Measurements from ENCODE around the gene ASPHD1.
"Not testable (repeated sequence)": the region's sequence is repeated elsewhere in the genome, so short reads cannot be mapped to it uniquely, and the experiment has no call there.

ASPHD1 gene

GRCh38 chr16:29878172-29878571 lies 22.1 kb upstream of the ASPHD1 start:
- no peak for DNase-seq

- no peak for DNase-seq
These were observed 19.2 kb upstream of the ASPHD1 start for GRCh38 chr16:29881050-29881449.

DNA sequence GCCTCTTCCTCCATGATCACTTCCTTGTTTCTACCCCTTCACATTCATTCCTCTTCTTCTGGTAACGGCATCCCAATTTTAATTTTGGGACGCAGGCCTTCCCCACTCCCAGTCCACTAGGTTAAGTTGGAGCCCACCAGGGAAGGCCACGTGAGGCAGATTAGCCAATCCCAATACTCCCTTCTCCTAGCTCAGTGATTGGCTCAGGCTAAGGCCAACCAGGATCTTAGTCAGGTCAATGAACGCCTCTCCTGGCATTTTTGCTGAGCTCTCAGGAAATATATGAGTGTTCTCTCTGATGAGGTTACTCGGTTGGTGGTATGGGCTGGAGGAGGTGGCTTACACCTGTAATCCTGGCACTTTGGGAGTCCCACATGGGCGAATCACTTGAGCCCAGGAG lies 16.3 kb upstream of the ASPHD1 start:
- no peak for DNase-seq

DNA sequence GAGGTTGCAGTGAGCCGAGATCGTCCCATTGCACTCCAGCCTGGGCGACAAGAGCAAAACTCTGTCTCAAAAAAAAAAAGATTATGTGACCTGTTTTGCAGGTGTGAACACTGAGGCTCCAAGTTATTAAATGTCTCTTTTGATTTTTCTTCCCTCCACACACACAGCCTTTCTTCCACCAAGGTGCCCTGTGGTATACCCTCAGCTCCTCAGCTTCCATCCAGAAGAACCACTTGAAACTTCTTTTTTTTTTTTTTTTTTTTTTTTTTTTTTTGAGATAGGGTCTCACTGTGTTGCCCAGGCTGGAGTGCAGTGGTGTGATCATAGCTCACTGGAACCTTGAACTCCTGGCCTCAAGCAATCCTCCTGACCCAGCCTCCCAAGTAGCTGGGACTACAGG lies 10.9 kb upstream of the ASPHD1 start:
- DNase-seq: not testable (repeated sequence)

DNA sequence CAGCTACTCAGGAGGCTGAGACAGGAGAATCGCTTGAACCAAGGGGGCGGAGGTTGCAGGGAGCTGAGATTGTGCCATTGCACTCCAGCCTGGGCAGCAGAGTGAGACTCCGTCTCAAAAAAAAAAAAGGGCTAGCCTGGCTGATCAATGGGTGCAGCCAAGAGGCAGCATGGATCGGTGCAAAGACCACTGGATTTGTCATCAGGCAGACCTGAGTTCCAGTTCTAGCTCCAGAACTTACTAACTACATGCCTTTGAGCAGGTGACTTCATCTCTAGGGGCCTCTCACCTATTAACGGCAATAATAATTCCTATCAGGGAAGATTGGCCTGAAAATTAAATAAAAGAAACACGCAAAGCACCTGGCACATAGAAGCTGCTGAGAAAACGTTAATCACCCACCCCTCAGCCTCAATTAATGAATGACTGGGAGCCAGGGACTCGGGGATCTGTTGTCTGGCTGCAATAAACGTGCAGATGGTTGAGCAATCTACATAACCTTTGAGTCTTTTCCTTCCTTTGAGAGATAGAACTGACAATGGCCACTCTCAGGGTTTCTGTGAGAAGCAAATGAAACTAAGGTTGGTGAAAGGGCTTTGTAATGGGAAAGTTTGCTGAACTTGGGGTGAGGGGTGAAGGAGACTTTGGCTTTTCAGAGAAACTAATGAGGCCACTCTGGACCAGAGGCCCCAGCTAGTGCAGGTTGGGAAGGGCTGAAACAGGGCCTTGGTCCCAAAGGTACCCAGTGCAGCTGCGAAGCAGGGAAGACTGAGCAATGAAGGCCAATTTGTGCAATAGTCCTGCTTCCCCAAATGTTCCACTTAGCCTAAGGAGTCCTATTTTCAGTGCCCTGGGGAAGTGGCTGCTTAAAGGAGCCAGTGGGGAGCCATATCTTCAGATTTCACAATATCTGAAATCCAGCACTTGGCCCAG lies 8.5 kb upstream of the ASPHD1 start:
- DNase-seq: no peak

DNA sequence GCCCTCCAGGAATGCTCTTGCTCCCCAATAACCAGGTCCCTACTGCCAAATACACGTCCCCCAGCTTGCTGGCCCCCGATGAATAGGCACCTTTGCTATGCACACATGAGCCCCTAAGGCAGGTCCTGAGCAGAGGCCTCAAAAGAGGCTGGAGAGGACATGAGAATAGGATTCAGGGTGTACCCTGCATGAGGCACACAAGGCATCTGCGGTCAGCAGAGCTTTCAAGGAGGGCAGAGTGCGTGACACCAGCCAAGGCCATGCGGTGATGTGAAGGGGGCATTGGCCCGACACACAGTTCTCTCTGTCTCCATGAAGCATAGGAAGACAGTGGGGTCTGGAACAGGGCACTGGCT lies 7.9 kb upstream of the ASPHD1 start:
- DNase-seq: no peak

DNA sequence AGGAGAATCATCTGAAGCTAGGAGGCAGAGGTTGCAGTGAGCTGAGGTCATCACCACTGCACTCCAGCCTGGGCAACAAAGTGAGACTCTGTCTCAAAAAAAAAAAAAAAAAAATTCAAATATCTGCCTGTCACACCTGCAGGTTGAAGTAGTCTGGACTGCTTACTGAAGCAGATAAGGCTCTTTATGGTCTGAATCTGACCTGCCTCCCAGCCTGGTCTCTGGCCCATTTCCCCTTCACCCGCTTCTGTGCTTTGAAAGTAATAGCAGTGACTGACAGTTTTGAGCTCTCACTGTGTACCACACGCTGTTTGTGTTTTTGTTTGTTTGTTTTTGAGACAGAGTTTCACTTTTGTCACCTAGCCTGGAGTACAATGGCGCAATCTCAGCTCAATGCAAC lies 6.7 kb upstream of the ASPHD1 start:
- no peak for DNase-seq

- DNase-seq: no peak
These were observed 5.9 kb upstream of the ASPHD1 start for GRCh38 chr16:29894352-29894751.

DNA sequence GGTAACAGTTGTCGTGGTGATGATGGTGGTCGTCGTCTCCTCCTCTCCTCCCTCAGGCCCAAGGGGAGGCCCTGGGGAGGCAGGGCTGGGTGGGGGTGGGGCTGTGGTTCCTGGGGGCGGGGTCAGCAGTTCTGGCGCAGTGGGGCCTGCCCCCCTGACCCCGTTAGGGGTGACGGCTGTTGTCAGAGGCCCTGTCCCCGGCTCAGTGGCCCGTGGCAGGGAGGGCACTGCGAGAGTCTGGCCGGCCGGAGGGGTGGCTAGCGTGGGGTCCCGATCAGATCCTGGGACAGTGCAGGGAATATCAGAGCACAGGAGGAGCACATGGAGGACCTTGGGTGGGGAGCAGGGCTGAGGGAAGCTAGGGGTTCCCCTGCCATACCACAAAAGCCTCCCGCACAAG lies 3.4 kb upstream of the ASPHD1 start:
- no peak for DNase-seq

- no peak for DNase-seq
These were observed 3.0 kb upstream of the ASPHD1 start for GRCh38 chr16:29897333-29897732.

DNA sequence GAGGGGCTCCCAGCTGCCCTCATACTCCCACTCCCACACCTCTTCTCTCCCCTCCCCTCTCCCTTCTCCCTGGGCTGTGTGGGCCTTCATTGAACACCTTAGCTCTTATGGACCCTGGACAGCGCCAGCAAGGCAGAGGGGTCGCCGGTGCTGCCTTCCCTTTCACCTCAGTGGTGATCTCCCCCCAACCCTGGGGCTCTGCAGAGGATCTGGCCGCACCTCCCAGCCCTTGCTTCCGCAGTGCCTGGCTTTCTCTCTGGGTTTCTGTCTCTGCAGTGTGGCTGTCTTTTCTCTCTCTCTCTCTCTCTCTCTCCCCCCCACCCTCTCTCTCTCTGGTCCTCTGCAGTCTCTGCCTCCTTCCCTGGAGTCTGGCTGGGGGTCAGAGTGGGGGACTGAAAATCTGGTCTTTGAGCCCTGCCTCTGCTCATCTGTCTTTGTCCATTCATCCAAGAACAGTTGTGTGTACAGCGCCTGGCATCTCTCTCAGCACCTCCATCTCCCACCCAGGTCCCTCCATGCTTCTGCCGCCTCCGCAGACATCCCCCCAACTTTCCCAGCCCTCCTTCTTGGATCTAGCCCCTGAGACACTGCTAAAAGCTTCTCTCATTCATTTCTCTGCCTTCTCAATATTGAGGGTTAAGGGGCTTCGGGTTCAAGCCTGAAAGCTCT lies 2.0 kb upstream of the ASPHD1 start:
- DNase-seq: no peak

GRCh38 chr16:29898804-29899515 lies 1.3 kb upstream of the ASPHD1 start:
- DNase-seq: peak; percentile 65

DNA sequence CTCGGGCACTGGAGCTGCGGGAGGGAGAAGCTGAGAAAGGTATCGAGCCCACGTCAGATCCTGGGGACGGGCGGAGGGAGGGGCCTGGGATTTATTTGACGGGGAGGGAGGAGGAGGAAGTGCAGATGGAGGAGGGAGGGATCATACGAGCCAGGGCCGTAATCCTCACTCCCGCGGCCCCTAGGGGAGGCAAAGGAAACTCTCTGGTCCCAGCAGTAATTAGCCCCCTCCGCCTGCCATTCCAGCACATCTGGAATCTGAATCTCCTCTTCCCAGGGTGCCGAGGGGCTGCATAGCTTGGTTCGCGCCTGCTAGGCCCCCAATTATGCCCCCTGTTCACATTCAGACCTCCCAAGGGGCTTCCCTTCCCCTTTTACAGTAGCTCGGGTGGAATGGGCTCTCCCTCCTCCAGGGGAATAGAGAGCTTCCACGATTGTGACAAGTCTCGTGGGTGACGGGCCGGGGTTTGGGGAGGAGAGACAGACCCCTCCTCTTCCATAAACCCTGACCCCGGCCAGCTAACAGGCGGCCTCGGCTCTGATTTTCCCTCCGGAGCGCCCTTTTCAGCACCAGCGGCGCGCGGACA lies 679 bp upstream of the ASPHD1 start, which contains the start of gene SEZ6L2:
Gene SEZ6L2 (minus strand): TSS at position 35 of the 586 bp plus-strand sequence. CDS start 531 bp downstream, outside the sequence.
- DNase-seq: peak; percentile 90

- no peak for DNase-seq
These were observed 759 bp downstream of the ASPHD1 start for GRCh38 chr16:29900888-29901606.

DNA sequence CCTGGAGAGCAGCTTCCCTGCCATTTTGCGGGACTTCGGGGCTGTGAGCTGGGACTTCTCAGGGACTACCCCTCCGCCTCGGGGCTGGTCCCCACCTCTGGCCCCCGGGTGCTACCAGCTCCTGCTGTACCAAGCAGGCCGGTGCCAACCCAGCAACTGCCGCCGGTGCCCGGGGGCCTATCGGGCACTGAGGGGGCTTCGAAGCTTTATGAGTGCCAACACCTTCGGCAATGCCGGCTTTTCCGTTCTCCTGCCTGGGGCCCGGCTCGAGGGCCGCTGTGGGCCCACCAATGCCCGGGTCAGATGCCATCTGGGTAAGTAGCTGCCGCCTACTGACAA lies 1.3 kb downstream of the ASPHD1 start:
- no peak for DNase-seq

DNA sequence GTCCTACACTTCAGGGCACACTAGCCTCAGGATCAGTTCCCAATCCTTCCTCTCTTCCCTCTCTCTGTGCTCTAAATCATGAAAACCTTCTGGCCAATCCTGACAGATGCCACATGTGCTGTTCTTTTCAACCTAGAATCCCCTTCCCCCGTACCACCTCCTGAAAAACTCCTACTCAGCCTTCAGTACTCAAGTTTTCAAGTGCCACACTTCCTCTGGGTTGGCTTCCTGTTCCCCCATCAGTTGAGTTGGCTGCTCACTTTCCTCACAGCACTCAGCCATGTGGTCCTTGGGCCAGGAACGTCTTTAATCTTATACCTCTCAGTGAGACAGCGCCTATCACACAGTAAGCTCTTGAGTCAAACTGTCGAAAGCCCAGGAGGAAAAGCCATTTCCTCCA lies 3.3 kb downstream of the ASPHD1 start:
- DNase-seq: no peak

GRCh38 chr16:29904947-29905346 lies 4.7 kb downstream of the ASPHD1 start:
- DNase-seq: no peak

DNA sequence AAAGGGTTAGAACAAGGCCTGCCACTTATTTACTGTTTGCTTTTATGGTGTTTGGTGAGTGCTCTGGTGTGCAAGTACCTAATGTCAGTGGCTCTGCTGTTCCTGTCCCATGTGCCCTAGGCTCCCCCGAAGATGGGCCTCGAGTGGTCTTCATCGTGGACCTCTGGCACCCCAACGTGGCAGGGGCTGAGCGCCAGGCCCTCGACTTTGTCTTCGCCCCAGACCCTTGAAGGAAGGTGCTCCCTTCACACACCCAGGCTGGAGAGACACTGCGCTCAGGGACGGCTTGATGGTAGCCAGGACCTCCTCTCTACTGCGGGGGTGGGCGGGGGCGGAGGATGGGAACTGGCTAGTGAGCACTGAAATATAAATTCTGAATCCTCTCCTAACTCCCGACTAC lies 5.4 kb downstream of the ASPHD1 start:
- DNase-seq: no peak

- no peak for DNase-seq
These were observed 6.4 kb downstream of the ASPHD1 start for GRCh38 chr16:29906520-29907244.

DNA sequence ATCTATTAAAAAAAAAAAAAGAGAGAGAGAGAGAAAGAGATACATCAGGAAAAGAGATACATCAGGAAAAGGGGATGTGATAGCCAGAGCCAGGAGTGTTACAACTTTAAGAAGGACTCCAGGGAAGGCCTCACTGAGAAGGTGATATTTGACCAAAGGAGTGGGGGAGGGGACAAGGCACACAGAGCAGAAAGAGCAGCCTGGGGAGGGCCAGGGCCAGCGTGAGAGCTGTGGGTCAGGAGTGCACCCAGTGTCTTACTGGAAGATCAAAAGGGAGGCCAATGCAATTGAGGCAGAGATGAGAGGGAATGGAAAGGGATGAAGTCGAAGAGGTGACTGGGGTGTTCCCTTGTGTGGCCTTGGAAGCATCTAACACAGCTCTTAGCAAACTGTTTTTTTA lies 7.7 kb downstream of the ASPHD1 start:
- no peak for DNase-seq

DNA sequence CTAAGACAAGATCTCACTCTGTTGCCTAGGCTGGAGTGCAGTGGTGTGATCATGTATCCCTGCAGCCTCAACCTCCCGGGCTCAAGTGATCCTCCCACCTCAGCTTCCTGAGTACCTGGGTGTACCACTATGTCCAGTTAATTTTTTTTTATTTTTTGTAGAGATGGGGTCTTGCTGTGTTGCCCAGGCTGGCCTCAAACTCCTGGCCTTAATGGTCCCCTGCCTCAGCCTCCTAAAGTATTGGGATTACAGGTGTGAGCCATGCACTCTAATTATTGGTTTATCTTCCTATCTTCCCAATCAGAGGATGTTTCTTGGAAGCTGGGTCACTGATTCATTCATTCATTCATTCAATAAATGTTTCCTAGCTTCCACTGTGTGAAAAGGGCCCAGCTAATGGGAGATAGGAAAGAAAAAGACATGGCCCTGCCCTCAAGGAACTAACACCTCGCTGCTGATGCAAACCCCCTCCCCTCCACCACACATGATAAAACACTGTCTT lies 8.5 kb downstream of the ASPHD1 start:
- DNase-seq: no peak

GRCh38 chr16:29909391-29909790 lies 9.1 kb downstream of the ASPHD1 start:
- DNase-seq: no peak

Data from DMS79 (cell line).